Natural killer cell (primary cell): Measurements from ENCODE around the gene MFAP3L. TPM values are rescaled to one million over a fixed set of nuclear protein-coding genes. Genes with fewer than 3 reads are reported as not detected.

ENCODE experiments used
- ATAC-seq, 3 donors: fragments of 150-1000 bp in 2 of 3; fragments of 200-7000 bp in 1 of 3; cut with Tn5 transposase; 1 replicate in 1 of 3; 2 replicates in 2 of 3; pipeline ENCODE4 v1.10.0; 2021; ENCODE audit warnings: mild to moderate bottlenecking in 2 of 3, moderate library complexity in 2 of 3
- DNase-seq, 2 donors: peaks; one replicate each; pipeline versions ENCODE4 v3.0.0 to v3.0.0-alpha.2; 2013 to 2021; ENCODE audit warnings: mixed read lengths in 1 of 2
- H3K27ac ChIP-seq: one replicate; pipeline ENCODE4 v1.5.1; 2013; ENCODE audit warnings: mild to moderate bottlenecking, low read length
- H3K27me3 ChIP-seq: one replicate; pipeline ENCODE4 v1.6.1; 2013; ENCODE audit warnings: low read length; ENCODE audit not compliant: control insufficient read depth, insufficient read depth
- H3K36me3 ChIP-seq: one replicate; pipeline ENCODE4 v1.6.1; 2013; ENCODE audit warnings: low read length; ENCODE audit not compliant: control insufficient read depth, insufficient read depth
- H3K4me1 ChIP-seq: one replicate; pipeline ENCODE4 v1.6.1; 2013; ENCODE audit warnings: low read length; ENCODE audit not compliant: control insufficient read depth, insufficient read depth
- H3K4me3 ChIP-seq: one replicate; pipeline ENCODE4 v1.5.1; 2013; ENCODE audit warnings: low read length
- H3K9me3 ChIP-seq: one replicate; pipeline ENCODE4 v1.6.1; 2013; ENCODE audit warnings: low read length; ENCODE audit not compliant: control insufficient read depth, insufficient read depth
- H3K27ac Mint-ChIP-seq, 2 donors: one replicate each; pipeline ENCODE4 v1.8.0; 2022; ENCODE audit warnings: mild to moderate bottlenecking in 2 of 2, mixed read lengths in 2 of 2, moderate library complexity in 1 of 2
- H3K27me3 Mint-ChIP-seq, 2 donors: one replicate each; pipeline ENCODE4 v1.8.0; 2022; ENCODE audit warnings: low read depth in 2 of 2, mixed read lengths in 2 of 2
- H3K36me3 Mint-ChIP-seq: one replicate; pipeline ENCODE4 v1.8.0; 2022; ENCODE audit warnings: mixed read lengths
- H3K4me1 Mint-ChIP-seq, 2 donors: one replicate each; pipeline ENCODE4 v1.8.0; 2022; ENCODE audit warnings: mixed read lengths in 2 of 2
- H3K4me3 Mint-ChIP-seq: one replicate; pipeline ENCODE4 v1.8.0; 2022; ENCODE audit warnings: mild to moderate bottlenecking, moderate library complexity, mixed read lengths
- H3K9me3 Mint-ChIP-seq, 2 donors: one replicate each; pipeline ENCODE4 v1.8.0; 2022; ENCODE audit warnings: mixed read lengths in 2 of 2
- CTCF ChIP-seq: fragments of 200-600 bp; IDR thresholded peaks from one replicate; pipeline ENCODE4 v1.8.0; 2022; ENCODE audit warnings: antibody characterized with exemption
- WGBS: methylation state at CpG from one replicate; pipeline ENCODE4 v1.1.7; 2013; ENCODE audit warnings: missing lambda C conversion rate; ENCODE audit not compliant: insufficient coverage; 5-methylcytosine and 5-hydroxymethylcytosine counted together
- intact Hi-C: fragments of 100-400 bp; cut with micrococcal nuclease; formaldehyde crosslinking; loops from one replicate; pipeline ENCODE4 v1.14.2; 2022
- total RNA-seq, 4 donors: library from RNA; stranded (reverse); fragments of 120-200 nt in 1 of 4; gene quantifications; one replicate each; pipeline versions ENCODE4 v1.2.3 to v1.2.4, GENCODE V29; 2013 to 2022

MFAP3L gene
- total RNA-seq, 3 donors from 2014 or later (not counting 1 experiment from before 2014, with no cell fraction given): 2.8 to 5.6 (median 5.4) TPM

- Histone ChIP-seq H3K27me3 (no peaks in the 10 kb centered on the region), H3K27ac (no peak overlapping the region), H3K4me1 (peaks cover 3% of the 10 kb centered on the region), H3K9me3 (no peaks in the 10 kb centered on the region), H3K36me3 (no peaks in the 10 kb centered on the region), H3K4me3 (no peak overlapping the region)
- DNase-seq (no peak), ATAC-seq (peak in 1 of 3 donors; percentile 71)
- H3K27me3 Mint-ChIP-seq: peaks cover 0 to 8% of the 10 kb centered on the region in 2 donors
- no peak overlapping the region for H3K27ac Mint-ChIP-seq
- H3K4me1 Mint-ChIP-seq: peaks cover 12 to 14% of the 10 kb centered on the region in 2 donors
- H3K4me3 Mint-ChIP-seq: no peak overlapping the region
- no peaks in the 10 kb centered on the region for H3K36me3 Mint-ChIP-seq
- no peaks in the 10 kb centered on the region for H3K9me3 Mint-ChIP-seq
- no peak for TF ChIP-seq CTCF
- WGBS: 19% methylated on average over 5 of the region's 7 CpGs
- intact Hi-C loops: no loop called here
Measured at GRCh38 chr4:170011921-170012628, 14.1 kb downstream of the MFAP3L start.

- H3K9me3 Mint-ChIP-seq: no peaks in the 10 kb centered on the region
- H3K4me1 ChIP-seq: peaks cover 3% of the 10 kb centered on the region
- no peak overlapping the region for H3K4me3 ChIP-seq
- DNase-seq (no peak), ATAC-seq (no peak)
- peaks cover 2 to 7% of the 10 kb centered on the region in 2 donors for H3K27me3 Mint-ChIP-seq
- no peak overlapping the region for H3K4me3 Mint-ChIP-seq
- no peak overlapping the region for H3K27ac ChIP-seq
- intact Hi-C loops: no loop called here
- no peaks in the 10 kb centered on the region for H3K27me3 ChIP-seq
- peaks cover 12 to 14% of the 10 kb centered on the region in 2 donors for H3K4me1 Mint-ChIP-seq
- H3K36me3 ChIP-seq: no peaks in the 10 kb centered on the region
- no peaks in the 10 kb centered on the region for H3K36me3 Mint-ChIP-seq
- TF ChIP-seq CTCF: no peak
- WGBS: 88% methylated on average over 4 of the region's 4 CpGs
- H3K27ac Mint-ChIP-seq: no peak overlapping the region
- no peaks in the 10 kb centered on the region for H3K9me3 ChIP-seq
Measured at GRCh38 chr4:170009291-170009690, 16.9 kb downstream of the MFAP3L start.

- Histone ChIP-seq H3K36me3 (no peaks in the 10 kb centered on the region), H3K27ac (no peak overlapping the region), H3K9me3 (no peaks in the 10 kb centered on the region), H3K4me1 (peaks cover 3% of the 10 kb centered on the region), H3K4me3 (no peak overlapping the region), H3K27me3 (no peaks in the 10 kb centered on the region)
- DNase-seq (no peak), ATAC-seq (no peak)
- WGBS: 79% methylated on average over 10 of the region's 10 CpGs
- no peak overlapping the region for H3K27ac Mint-ChIP-seq
- intact Hi-C loops: no loop called here
- no peaks in the 10 kb centered on the region for H3K9me3 Mint-ChIP-seq
- H3K4me3 Mint-ChIP-seq: no peak overlapping the region
- peaks cover 2 to 7% of the 10 kb centered on the region in 2 donors for H3K27me3 Mint-ChIP-seq
- TF ChIP-seq CTCF: no peak
- H3K4me1 Mint-ChIP-seq: peaks cover 12 to 14% of the 10 kb centered on the region in 2 donors
- H3K36me3 Mint-ChIP-seq: no peaks in the 10 kb centered on the region
Measured at GRCh38 chr4:170008801-170009200, 17.4 kb downstream of the MFAP3L start.

DNA sequence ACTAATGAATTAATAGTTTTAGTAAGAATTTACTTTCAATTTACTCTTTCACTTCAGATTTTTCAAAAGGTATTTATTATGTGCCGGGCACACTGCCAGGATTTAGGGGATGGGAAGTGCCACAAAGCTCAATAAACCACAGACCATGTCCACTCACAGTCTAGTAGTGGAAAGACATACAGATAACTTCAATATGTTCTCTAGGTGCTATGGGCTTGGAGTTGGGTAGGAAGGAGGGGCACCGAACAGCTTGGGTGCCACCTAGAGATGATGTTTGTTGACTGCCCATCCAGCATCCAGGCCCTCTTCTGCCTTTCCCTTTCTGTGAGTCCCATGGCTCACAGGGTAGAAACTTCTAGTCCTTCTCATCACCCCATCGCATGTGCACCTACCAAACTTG lies 17.8 kb downstream of the MFAP3L start:
- intact Hi-C loops: no loop called here
- WGBS: 46% methylated on average over 2 of the region's 3 CpGs
- ATAC-seq (no peak), DNase-seq (no peak)
- Histone ChIP-seq H3K9me3 (no peaks in the 10 kb centered on the region), H3K4me3 (no peak overlapping the region), H3K27me3 (no peaks in the 10 kb centered on the region), H3K36me3 (no peaks in the 10 kb centered on the region), H3K4me1 (peaks cover 3% of the 10 kb centered on the region), H3K27ac (no peak overlapping the region)
- no peak overlapping the region for H3K27ac Mint-ChIP-seq
- peaks cover 2 to 7% of the 10 kb centered on the region in 2 donors for H3K27me3 Mint-ChIP-seq
- H3K4me3 Mint-ChIP-seq: peak overlapping the region; percentile 7
- no peaks in the 10 kb centered on the region for H3K9me3 Mint-ChIP-seq
- no peak for TF ChIP-seq CTCF
- H3K4me1 Mint-ChIP-seq: peaks cover 12 to 14% of the 10 kb centered on the region in 2 donors
- H3K36me3 Mint-ChIP-seq: no peaks in the 10 kb centered on the region
